Epidermal melanocyte (primary cell): ENCODE results near the gene ROBO4.

Experiments
- DNase-seq: peaks from one replicate; pipeline ENCODE4 v3.0.0; 2011; ENCODE audit warnings: low spot score; ENCODE audit not compliant: insufficient read length

ROBO4 gene

DNA sequence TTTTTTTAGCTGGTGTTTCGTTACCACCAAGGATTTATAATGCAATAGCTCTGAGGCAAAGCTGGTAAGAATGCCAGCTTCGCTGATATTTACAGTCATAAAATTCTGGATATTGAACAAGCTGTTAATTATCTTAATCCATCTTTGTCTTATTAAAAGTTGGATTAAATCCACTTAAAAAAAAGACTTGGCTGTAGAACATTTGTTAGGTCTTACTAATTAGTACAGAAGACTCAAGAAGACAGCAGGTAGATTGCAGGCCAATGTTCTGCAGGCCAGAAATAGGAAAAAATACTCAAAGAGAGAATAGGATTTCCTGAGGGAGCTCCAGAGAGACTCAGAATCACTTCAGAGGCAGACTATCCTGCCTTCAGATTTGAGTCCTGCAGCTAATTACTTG is 7.5 kb downstream of the ROBO4 start:
- DNase-seq, result no peak

DNA sequence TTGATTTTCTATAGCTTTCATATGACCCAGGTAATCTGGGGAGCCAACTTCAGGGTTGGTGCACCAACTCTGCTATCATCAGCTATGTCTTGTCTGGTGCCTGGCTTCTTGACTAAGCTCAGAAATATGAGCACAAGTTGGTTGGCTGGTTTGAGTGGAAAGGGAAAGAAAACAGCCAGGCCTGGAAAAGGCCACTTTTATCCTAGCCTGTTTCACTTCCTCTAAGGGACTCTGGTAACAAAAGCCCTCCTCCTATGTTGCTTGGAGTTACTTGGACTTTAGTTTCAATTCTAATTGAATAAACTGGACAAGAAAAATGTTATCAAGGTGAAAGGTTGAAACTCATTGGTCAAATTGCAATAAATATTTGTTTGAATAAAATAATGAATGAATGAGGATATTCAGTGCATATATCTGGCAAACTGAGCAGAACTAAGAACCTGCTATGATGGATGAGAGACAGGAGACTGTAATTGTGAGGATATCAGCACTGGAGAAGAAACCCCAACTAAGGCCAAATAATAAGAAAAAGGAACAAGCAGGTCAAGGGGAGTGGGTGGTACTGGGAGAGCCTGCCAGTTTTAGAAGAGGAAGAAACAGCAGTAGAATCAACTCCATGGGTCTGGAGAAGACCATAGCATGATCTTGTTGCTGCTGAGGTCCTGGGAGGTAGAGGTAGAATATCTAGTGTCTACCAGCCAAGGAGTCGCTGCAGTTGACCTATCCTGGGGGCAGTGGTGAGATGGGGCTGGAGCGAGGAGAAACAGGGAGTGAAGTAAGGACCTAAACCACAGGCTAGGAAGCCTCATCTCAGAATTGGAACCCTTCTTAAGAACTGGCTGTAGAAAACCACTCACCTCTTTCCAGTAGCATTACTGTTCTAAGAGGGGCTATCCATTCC is 8.2 kb downstream of the ROBO4 start:
- no peak for DNase-seq

DNA sequence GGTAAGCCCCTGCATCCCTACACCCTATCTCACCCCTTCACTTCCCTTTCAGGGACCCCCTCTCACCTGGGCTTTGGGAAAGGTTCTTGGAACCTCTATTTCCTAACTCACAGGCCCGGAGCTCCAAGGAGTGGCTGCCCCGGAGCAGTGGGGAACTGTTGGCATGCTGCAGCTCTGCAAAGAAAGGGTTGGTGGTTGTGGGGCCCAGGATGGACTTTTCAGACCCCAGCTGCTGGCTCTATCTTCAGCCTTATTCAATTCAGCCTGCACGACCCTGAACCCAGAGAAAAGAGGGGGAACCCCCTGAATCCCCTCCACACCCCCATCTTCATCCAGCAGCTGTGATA is 10.0 kb downstream of the ROBO4 start:
- DNase-seq, result no peak

- DNase-seq, result no peak
These were observed 10.5 kb downstream of the ROBO4 start for GRCh38 chr11:124886978-124887666.

DNA sequence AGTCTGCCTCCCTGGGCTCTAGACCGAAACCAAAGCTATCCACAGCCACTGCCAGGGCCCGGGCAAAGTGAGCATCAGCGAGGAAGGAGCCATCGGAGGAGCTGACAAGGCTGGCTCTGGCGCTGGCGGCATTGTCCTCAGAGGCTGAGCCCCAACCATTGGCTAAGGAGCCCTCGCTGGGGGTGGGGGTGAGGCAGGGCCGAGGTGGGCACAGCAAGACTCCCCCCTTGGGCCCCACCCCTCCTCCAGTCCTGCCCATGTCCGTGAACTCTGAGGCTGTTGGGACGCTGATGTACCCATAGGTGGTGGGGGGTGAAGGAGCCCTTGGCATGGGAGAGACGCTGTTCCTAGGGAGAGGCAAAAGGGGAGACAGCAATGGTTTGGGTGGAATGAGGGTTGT is 11.2 kb downstream of the ROBO4 start:
- DNase-seq, result no peak

GRCh38 chr11:124884869-124885479 is 12.7 kb downstream of the ROBO4 start:
- DNase-seq, result no peak

GRCh38 chr11:124884340-124884739 is 13.3 kb downstream of the ROBO4 start:
- no peak for DNase-seq

- DNase-seq, result no peak
These were observed 15.2 kb downstream of the ROBO4 start for GRCh38 chr11:124882339-124883071.

DNA sequence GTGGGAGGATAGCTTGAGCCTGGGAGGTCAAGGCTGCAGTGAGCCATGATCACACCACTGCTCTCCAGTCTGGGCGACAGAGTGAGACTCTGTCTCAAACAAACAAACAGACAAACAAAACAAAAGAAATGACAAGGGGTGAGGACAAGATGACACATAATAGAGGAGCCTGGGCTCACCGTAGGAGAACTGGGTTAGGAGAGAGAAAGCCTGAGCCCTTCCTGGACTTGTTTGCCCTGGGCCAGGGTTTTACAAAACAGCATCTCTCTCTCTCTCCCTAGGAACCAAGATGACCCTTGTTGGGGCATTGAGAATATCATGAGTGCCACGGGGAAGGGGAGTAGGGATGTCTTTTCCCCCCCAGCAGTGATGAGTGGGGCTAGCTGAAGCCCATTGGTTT is 16.7 kb downstream of the ROBO4 start:
- no peak for DNase-seq

DNA sequence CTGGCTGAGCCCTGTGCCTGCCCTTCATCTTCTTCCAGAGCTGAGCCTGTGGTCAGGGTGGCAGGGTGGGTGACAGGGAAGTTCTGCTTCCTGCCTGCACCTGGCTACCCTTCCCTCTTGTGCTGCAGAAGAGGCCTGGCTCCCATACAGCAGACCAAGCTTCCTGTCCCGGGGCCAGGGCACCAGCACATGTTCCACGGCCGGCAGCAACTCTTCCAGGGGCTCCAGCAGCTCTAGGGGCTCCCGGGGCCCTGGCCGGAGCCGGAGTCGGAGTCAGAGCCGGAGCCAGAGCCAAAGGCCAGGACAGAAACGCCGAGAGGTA is 17.4 kb downstream of the ROBO4 start:
- no peak for DNase-seq

DNA sequence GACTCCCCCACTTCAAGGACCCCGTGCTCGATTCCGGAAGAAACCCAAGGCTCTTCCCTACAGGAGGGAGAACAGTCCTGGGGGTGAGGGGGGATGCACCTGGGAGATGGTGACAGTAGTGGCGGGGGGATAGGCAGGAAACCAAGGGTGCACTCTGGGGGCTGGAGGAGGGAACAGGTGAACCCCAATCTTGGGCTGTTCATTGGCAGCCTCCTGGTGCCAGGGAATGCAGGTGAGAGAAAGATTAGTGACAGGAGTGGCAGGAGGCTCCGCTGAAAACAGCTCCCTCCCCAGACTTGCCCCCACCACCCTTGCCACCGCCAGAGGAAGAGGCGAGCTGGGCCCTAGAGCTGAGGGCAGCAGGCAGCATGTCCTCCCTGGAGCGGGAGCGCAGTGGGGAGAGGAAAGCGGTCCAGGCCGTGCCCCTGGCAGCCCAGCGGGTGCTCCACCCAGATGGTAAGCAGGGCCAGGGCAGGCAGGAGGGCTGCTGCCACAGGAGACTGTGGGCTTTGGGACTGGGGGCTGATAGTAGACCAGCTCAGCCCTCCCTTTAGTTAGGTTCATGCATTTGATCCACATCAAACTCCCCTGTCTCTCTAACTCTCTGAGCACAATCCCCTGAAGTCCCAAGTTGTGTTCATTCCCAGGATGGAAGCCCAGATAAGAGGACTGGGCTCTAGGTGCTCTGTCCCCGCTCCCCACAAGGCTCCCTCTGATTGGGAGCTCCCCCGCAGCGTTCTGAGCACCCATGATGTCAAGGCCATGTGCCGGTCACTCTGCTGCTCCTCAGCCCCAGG is 18.0 kb downstream of the ROBO4 start:
- no peak for DNase-seq

GRCh38 chr11:124878759-124879492 is 18.7 kb downstream of the ROBO4 start:
- no peak for DNase-seq

DNA sequence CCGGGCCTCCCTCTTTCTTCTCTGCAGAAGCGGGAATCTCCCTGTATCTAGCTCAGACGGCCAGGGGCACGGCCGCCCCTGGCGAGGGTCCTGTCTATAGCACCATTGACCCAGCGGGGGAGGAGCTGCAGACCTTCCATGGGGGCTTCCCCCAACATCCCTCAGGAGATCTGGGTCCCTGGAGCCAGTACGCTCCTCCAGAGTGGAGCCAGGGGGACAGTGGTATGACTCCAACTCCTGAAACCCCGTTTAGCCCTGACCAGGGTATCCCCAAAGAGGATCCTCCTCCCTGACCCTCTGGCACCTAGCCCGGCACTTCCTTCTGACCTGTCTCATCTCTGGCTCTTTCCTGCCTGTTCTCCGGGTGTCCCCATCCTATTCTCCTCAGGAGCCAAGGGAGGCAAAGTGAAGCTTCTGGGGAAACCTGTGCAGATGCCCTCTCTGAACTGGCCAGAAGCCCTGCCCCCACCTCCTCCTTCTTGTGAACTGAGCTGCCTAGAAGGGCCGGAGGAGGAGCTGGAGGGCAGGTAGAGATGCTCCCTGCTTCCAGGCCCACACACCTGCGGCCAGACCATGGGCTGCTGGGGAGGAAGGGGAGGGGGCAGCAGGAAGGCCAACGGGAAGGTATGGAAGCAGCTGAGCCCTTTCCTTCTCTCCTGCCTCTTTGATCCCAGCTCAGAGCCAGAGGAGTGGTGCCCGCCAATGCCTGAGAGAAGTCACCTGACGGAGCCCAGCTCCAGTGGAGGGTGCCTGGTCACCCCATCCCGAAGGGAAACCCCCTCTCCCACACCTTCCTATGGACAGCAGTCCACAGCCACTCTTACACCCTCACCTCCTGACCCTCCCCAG is 19.5 kb downstream of the ROBO4 start:
- DNase-seq, result no peak

- DNase-seq, result no peak
These were observed 20.1 kb downstream of the ROBO4 start for GRCh38 chr11:124877631-124877909.

GRCh38 chr11:124876818-124877630 is 20.6 kb downstream of the ROBO4 start:
- no peak for DNase-seq

DNA sequence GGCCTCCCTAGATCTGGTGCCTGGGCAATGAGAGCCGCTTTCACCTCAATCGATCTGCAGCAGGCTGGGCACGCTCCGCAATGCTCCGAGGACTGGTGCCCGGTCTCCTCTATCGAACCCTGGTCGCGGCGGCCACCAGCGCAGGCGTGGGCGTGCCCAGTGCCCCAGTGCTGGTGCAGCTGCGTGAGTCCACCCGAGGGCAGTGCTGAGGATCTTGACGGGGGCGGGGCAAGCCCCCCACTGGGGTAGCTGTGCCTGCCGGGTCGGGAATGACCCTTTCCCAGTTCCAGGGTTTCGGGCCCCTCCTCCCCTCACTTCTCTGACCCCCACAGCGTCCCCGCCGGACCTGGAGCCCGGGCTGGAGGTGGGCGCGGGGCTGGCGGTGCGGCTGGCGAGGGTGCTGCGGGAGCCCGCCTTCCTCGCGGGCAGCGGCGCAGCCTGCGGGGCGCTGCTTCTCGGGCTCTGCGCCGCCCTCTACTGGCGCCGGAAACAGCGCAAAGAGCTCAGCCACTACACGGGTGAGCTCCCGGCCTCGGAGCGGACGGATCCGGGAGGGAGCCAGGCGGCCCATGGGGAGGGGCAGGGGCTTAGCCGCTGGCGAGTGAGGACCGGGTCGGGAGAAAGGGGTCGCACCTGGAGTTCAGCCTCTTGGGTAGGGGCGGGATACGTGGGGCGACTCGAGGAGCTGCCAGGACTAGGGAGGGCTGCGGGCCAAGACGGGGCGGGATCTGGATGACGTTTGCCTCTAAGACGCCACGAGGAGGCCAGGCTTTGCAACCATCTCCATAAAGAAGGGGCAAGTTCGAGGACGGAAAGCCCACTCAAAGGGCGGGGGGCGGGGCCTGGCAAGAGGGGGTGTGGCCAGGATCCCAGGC is 21.5 kb downstream of the ROBO4 start:
- peak; percentile 94 for DNase-seq

GRCh38 chr11:124875401-124875800 is 22.3 kb downstream of the ROBO4 start:
- DNase-seq, result no peak
